H1 (cell line): ENCODE data around the gene SZT2. TPM values are rescaled to one million over a fixed set of nuclear protein-coding genes. Genes with fewer than 3 reads are reported as not detected.
"Not testable (repeated sequence)": the region's sequence is repeated elsewhere in the genome, so short reads cannot be mapped to it uniquely, and the experiment has no call there.

Source experiments
- CTCF ChIA-PET: fragments of 300-600 bp; sonication (Branson Sonifier 250); formaldehyde crosslinking; loops from one replicate; lab custom pipeline; 2021; ENCODE audit not compliant: partially characterized antibody; lab: Charles Lee
- POLR2A ChIA-PET: fragments of 300-600 bp; sonication (Branson Sonifier 250); formaldehyde crosslinking; loops from one replicate; lab custom pipeline; 2021; ENCODE audit warnings: inconsistent platforms; ENCODE audit not compliant: partially characterized antibody; lab: Charles Lee
- DNase-seq, 2 experiments: peaks; one replicate each; pipeline versions ENCODE4 v3.0.0 to v3.0.0-alpha.2; 2010 to 2022; ENCODE audit warnings: low spot score in 2 of 2, low read depth in 1 of 2, mixed read lengths in 1 of 2
- FAIRE-seq: peaks from 2 replicates; lab custom pipeline; 2011; peaks lifted over from hg19 to GRCh38; lab: Jason Lieb, UNC
- H2AFZ ChIP-seq: 2 replicates; pipeline ENCODE4 v1.8.1; 2012; ENCODE audit warnings: low read length, inconsistent platforms
- H2AK5ac ChIP-seq: 2 replicates; pipeline ENCODE4 v1.6.1; 2013; ENCODE audit warnings: low read depth, low read length
- H2BK120ac ChIP-seq: replicated peaks from 2 replicates; pipeline ENCODE3; 2013; ENCODE audit warnings: low read depth, low read length, inconsistent platforms
- H2BK12ac ChIP-seq: 2 replicates; pipeline ENCODE4 v1.6.1; 2013; ENCODE audit warnings: low read depth, low read length
- H2BK15ac ChIP-seq: 2 replicates; pipeline ENCODE4 v1.6.1; 2013; ENCODE audit warnings: low read length
- H2BK20ac ChIP-seq: 2 replicates; pipeline ENCODE4 v1.6.1; 2013; ENCODE audit warnings: low read length
- H2BK5ac ChIP-seq: 2 replicates; pipeline ENCODE4 v1.6.1; 2013; ENCODE audit warnings: low read depth, low read length
- H3K14ac ChIP-seq: 2 replicates; pipeline ENCODE4 v1.6.1; 2013; ENCODE audit warnings: inconsistent platforms; ENCODE audit not compliant: insufficient read length
- H3K18ac ChIP-seq: 2 replicates; pipeline ENCODE4 v1.6.1; 2013; ENCODE audit warnings: low read length; ENCODE audit errors: extremely low read depth
- H3K23ac ChIP-seq: 2 replicates; pipeline ENCODE4 v1.6.1; 2013; ENCODE audit warnings: inconsistent platforms; ENCODE audit not compliant: insufficient read length
- H3K23me2 ChIP-seq: 2 replicates; pipeline ENCODE4 v1.6.1; 2013; ENCODE audit warnings: low read depth, low read length
- H3K27ac ChIP-seq: 2 replicates; pipeline ENCODE4 v1.6.1; 2011; ENCODE audit warnings: low read depth, low read length, inconsistent platforms
- H3K27me3 ChIP-seq, 4 experiments: replicated peaks in 1 of 4; 1 replicate in 1 of 4; 2 replicates in 3 of 4; pipeline versions ENCODE4 v1.6.1 to v1.8.1; 2011 to 2013; ENCODE audit warnings: low read length in 3 of 4, mild to moderate bottlenecking in 3 of 4, inconsistent platforms in 2 of 4, mixed read lengths in 2 of 4, moderate library complexity in 1 of 4; ENCODE audit not compliant: control insufficient read depth in 3 of 4, insufficient read depth in 3 of 4; ENCODE audit errors: extremely low read depth in 1 of 4
- H3K36me3 ChIP-seq, 4 experiments: 2 replicates each; pipeline versions ENCODE4 v1.6.1 to v1.8.1; 2011 to 2013; ENCODE audit warnings: mild to moderate bottlenecking in 4 of 4, low read length in 3 of 4, moderate library complexity in 2 of 4, control low read depth in 1 of 4, inconsistent platforms in 1 of 4; ENCODE audit not compliant: insufficient read depth in 4 of 4, control insufficient read depth in 2 of 4
- H3K4ac ChIP-seq: replicated peaks from 2 replicates; pipeline ENCODE3; 2013; ENCODE audit warnings: low read length, low read depth, mixed read lengths, inconsistent platforms; ENCODE audit not compliant: insufficient read length
- H3K4me1 ChIP-seq, 4 experiments: replicated peaks in 1 of 4; 1 replicate in 1 of 4; 2 replicates in 3 of 4; pipeline versions ENCODE4 v1.6.1 to v1.8.1; 2011 to 2013; ENCODE audit warnings: low read length in 3 of 4, inconsistent platforms in 2 of 4, mixed read lengths in 1 of 4; ENCODE audit not compliant: insufficient read depth in 4 of 4, control insufficient read depth in 3 of 4
- H3K4me2 ChIP-seq, 2 experiments: 2 replicates each; pipeline versions ENCODE4 v1.6.1 to v1.8.1; 2011 to 2013; ENCODE audit warnings: low read depth in 2 of 2, low read length in 2 of 2, control low read depth in 1 of 2, inconsistent platforms in 1 of 2, mild to moderate bottlenecking in 1 of 2; ENCODE audit not compliant: insufficient read depth in 1 of 2
- H3K4me3 ChIP-seq, 4 experiments: fragments of 200-600, 300-600 bp in 1 of 4; sonication (generic), shearing (Covaris generic), sonication (Bioruptor Twin) in 1 of 4; 2 replicates each; pipeline versions ENCODE4 v1.5.1 to v1.8.1; 2011 to 2016; ENCODE audit warnings: low read length in 4 of 4, low read depth in 3 of 4, control low read depth in 2 of 4, inconsistent platforms in 2 of 4, mild to moderate bottlenecking in 2 of 4, mixed read lengths in 1 of 4, moderate library complexity in 1 of 4; ENCODE audit not compliant: insufficient read depth in 2 of 4; ENCODE audit errors: extremely low read depth in 1 of 4
- H3K56ac ChIP-seq: replicated peaks from 2 replicates; pipeline ENCODE3; 2013; ENCODE audit warnings: low read depth, mild to moderate bottlenecking, mixed read lengths, low read length, inconsistent platforms; ENCODE audit not compliant: insufficient read length
- H3K79me1 ChIP-seq: 2 replicates; pipeline ENCODE4 v1.6.1; 2013; ENCODE audit warnings: low read depth, low read length, control low read depth
- H3K79me2 ChIP-seq, 2 experiments: 2 replicates each; pipeline versions ENCODE4 v1.6.1 to v1.8.1; 2012 to 2013; ENCODE audit warnings: low read length in 2 of 2, mild to moderate bottlenecking in 2 of 2, inconsistent platforms in 1 of 2; ENCODE audit not compliant: insufficient read depth in 2 of 2, control insufficient read depth in 1 of 2
- H3K9ac ChIP-seq, 4 experiments: replicated peaks in 1 of 4; 1 replicate in 1 of 4; 2 replicates in 3 of 4; pipeline versions ENCODE4 v1.6.1 to v1.8.1; 2011 to 2013; ENCODE audit warnings: low read depth in 3 of 4, low read length in 3 of 4, control low read depth in 2 of 4, mild to moderate bottlenecking in 2 of 4, moderate library complexity in 2 of 4, inconsistent platforms in 1 of 4; ENCODE audit errors: extremely low read depth in 1 of 4
- H3K9me3 ChIP-seq, 2 experiments: 2 replicates each; pipeline versions ENCODE4 v1.6.1 to v1.8.1; 2012 to 2013; ENCODE audit warnings: mild to moderate bottlenecking in 2 of 2, moderate library complexity in 2 of 2, control low read depth in 1 of 2, inconsistent platforms in 1 of 2, low read depth in 1 of 2, low read length in 1 of 2, mixed read lengths in 1 of 2; ENCODE audit not compliant: insufficient read depth in 2 of 2
- H4K20me1 ChIP-seq, 2 experiments: replicated peaks in 1 of 2; 2 replicates each; pipeline versions ENCODE3 to v1.8.1; 2011 to 2013; ENCODE audit warnings: inconsistent platforms in 2 of 2, low read length in 2 of 2, mild to moderate bottlenecking in 1 of 2; ENCODE audit not compliant: insufficient read depth in 2 of 2, control insufficient read depth in 1 of 2
- H4K5ac ChIP-seq: 2 replicates; pipeline ENCODE4 v1.6.1; 2013; ENCODE audit warnings: low read length, low read depth, mixed read lengths, inconsistent platforms; ENCODE audit not compliant: insufficient read length
- H4K8ac ChIP-seq: 2 replicates; pipeline ENCODE4 v1.8.0; 2013; ENCODE audit warnings: mild to moderate bottlenecking, moderate library complexity, low read length, inconsistent platforms; ENCODE audit not compliant: insufficient read depth; ENCODE audit errors: extremely low read depth
- H4K91ac ChIP-seq: replicated peaks from 2 replicates; pipeline ENCODE3; 2013; ENCODE audit warnings: low read length, mixed read lengths, inconsistent platforms; ENCODE audit not compliant: insufficient read length
- TEAD4 ChIP-seq: IDR thresholded peaks from 2 replicates; pipeline ENCODE4 v1.6.1; 2012; ENCODE audit warnings: low read depth, low read length, inconsistent platforms, mixed read lengths
- WGBS, 2 experiments: shearing (Covaris generic) in 1 of 2; methylation state at CpG; one replicate each; pipeline versions ENCODE4 v1.1.6 to v1.1.7; 2013 to 2015; ENCODE audit warnings: low lambda C conversion rate in 2 of 2, mixed read lengths in 2 of 2, inconsistent platforms in 1 of 2, low coverage in 1 of 2, missing lambda C conversion rate in 1 of 2; ENCODE audit not compliant: insufficient replicate concordance in 2 of 2, insufficient coverage in 1 of 2, insufficient read length in 1 of 2; ENCODE audit errors: extremely low coverage in 1 of 2, missing lambda C conversion rate in 1 of 2; 5-methylcytosine and 5-hydroxymethylcytosine counted together
- polyA plus RNA-seq, 7 experiments: library from polyadenylated mRNA; depleted of rRNA in 3 of 7; stranded (reverse) in 5 of 7; unstranded in 2 of 7; fragments of >200 nt in 5 of 7; fragments of 200-250 nt in 2 of 7; gene quantifications; 1 replicate in 5 of 7; 2 replicates in 1 of 7; 4 replicates in 1 of 7; pipeline versions ENCODE4 v1.2.1 to v1.2.3, GENCODE V29; 2011 to 2013; ENCODE audit warnings: missing spikeins in 2 of 7, mixed read lengths in 2 of 7
- total RNA-seq: library from RNA; stranded (reverse); fragmentation: NEBNext Ultra II Directional; extraction: Animal tissue kit (Norgen Biotek cat#: 25700); gene quantifications from 2 replicates; pipeline ENCODE4 v1.2.1, GENCODE V29; 2021

SZT2 gene
- total and polyA plus RNA-seq, 2 of the 8 experiments (the other 6 are each of a cell fraction or from before 2014, with no cell fraction given) = 4.7 to 12.9 TPM

GRCh38 chr1:43472463-43473151 lies 82.9 kb downstream of the SZT2 start:
- H3K18ac ChIP-seq, H3K79me2 ChIP-seq, H3K79me1 ChIP-seq, H2BK5ac ChIP-seq, POLR2A ChIA-PET, H2BK15ac ChIP-seq, H3K4ac ChIP-seq, H4K91ac ChIP-seq, H3K9ac ChIP-seq, H3K27me3 ChIP-seq, H4K8ac ChIP-seq, H3K23ac ChIP-seq, H3K23me2 ChIP-seq, H3K4me2 ChIP-seq, DNase-seq, H3K9me3 ChIP-seq, H2BK120ac ChIP-seq, H3K36me3 ChIP-seq, H3K27ac ChIP-seq, H2AK5ac ChIP-seq, H3K56ac ChIP-seq, H4K20me1 ChIP-seq, H3K4me3 ChIP-seq, H3K14ac ChIP-seq, H4K5ac ChIP-seq, CTCF ChIA-PET, H2BK20ac ChIP-seq, H3K4me1 ChIP-seq: not testable (repeated sequence)
- Histone ChIP-seq H2AFZ (peak overlapping the region; percentile 84; the same call in 1 of the 2 replicates), H2BK12ac (0 out of 2 replicates have a peak overlapping the region, but pooled peaks have one; percentile 1)
- WGBS, 2 experiments = 72% methylated on average over 5 of the region's 6 CpGs; no CpG with 5 or more reads in 1 of the 2 experiments
- 0 out of 2 replicates have a peak, but pooled peaks have one; percentile 13 for TF ChIP-seq TEAD4
- FAIRE-seq = peak; percentile 99
